DMS 273 (cell line): Measurements from ENCODE around the gene LRRC14B.

ENCODE experiments used
- DNase-seq: peaks from one replicate; lab custom pipeline; 2025; ENCODE audit not compliant: unreplicated experiment; lab: John Stamatoyannopoulos, UW

Gene LRRC14B

GRCh38 chr5:173392-174290 lies 17.7 kb upstream of the LRRC14B start:
- no peak for DNase-seq

- DNase-seq: no peak
Measured at GRCh38 chr5:174291-174600, 17.0 kb upstream of the LRRC14B start.

- DNase-seq: no peak
Measured at GRCh38 chr5:174876-175465, 16.3 kb upstream of the LRRC14B start.

DNA sequence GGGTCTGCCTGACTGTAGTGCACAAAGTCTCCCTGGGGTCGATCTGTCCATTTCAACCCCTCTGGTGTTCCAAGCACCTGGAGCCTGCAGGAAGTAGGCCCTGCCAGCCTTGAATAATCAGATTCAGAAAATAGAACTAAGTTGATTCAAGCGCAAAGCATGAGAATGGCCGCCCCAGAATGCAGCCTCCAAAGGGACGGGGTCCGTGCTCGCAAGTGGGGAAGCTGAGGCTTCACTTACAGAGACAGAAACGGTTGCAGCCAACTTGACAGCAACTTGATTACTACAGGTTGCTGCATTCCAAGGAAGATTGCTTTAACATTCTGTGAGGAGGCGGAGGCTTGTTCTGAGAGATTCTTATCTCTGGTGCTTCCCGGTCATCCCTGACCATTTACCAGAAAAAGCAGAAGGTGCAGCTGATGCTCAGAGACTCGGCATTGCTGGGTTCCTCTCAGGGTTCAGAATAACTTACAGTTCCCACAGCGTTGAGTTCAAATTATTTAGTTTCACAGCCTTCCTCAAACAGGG lies 14.9 kb upstream of the LRRC14B start:
- no peak for DNase-seq

- DNase-seq: no peak
Measured at GRCh38 chr5:178110-178509, 13.2 kb upstream of the LRRC14B start.

GRCh38 chr5:179401-179800 lies 11.9 kb upstream of the LRRC14B start:
- no peak for DNase-seq

- DNase-seq: no peak
Measured at GRCh38 chr5:180286-180918, 10.9 kb upstream of the LRRC14B start.

DNA sequence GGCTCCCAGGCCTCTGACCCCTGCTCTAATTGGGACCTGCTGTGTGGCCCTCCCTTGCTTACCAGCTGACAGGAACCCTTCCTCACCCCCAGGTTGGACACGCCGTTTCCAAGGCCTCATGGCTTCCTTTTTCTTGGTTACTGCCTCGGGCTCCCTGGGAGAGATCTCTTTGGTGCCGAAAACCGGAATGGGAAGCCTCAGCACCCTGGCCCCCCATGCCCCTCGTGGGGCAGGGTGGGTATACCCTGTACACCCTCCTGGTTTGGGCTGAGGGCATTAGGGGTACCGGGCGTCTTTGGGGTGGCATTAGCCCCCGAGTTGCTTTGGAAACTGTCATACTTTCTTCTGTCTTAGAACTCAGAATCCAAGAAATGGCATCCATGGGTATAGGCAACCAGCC lies 10.1 kb upstream of the LRRC14B start:
- no peak for DNase-seq

- DNase-seq: no peak
Measured at GRCh38 chr5:181566-181965, 9.7 kb upstream of the LRRC14B start.

GRCh38 chr5:182126-182525 lies 9.2 kb upstream of the LRRC14B start:
- DNase-seq: no peak

DNA sequence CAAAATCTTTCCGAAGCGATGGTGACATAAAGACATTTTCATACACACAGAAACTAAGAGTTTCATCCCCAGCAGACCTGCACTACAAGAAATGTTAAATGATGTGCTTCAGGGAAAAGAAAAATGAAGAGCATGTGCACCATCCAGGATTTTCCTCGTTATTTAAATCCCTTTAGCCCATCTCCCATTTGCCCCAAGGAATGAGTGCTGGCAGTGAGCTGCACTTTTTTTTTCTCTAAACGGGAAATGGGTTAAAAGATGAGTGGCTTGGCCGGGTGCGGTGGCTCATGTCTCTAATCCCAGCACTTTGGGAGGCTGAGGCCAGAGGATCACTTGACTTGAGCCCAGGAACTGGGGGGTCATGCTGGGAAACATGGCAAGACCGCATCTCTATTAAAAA lies 6.8 kb upstream of the LRRC14B start:
- DNase-seq: no peak

DNA sequence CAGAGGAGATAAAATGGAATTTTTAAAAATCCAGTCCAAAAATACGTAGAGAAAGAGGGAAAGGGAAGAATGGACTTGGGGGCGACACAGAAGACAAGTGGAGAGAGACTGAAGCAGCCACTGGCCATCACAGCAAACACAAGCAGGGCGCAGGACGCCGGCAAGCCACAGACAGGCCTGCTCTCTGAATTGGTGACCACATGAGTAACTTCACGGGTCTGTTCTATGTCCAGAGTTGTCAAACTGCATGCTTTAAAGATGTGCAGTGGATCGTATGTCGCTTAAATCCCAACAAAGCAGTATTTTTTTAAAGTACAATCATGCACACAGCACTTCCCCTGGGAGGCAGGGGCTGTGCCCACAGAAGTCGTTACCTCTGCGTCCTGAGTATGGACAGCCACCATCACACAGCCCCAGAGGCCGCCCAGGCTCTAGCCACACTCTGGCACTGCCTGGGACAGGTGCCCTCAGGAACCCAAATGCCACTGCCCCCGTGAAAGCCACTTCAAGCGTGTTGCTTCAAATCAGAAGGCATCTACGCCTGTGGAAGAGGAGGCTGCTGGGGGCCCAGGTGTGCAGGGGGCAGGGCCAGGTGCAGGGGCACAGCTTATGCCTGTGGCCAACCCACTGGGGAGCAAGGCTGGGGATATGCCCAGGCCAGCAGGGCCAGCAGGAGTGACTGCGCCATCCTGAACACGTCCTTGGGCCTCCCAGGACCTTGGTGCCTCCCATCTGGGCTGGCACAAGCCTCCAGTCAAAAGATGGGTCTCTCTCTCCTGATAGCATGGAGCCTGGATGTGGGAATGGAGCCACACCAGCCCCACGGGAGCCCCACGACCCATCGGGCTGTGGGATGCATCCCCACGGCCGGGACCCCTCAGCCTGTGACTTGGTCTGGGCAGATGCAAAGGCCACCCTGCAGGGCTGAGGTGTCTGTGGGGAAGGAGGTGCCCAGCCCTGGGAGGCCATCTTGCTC lies 5.9 kb upstream of the LRRC14B start:
- DNase-seq: no peak

GRCh38 chr5:186091-187041 lies 4.9 kb upstream of the LRRC14B start:
- no peak for DNase-seq

- DNase-seq: no peak
Measured at GRCh38 chr5:187042-187431, 4.3 kb upstream of the LRRC14B start.

GRCh38 chr5:187617-188451 lies 3.5 kb upstream of the LRRC14B start:
- peak; percentile 26 for DNase-seq

- DNase-seq: peak; percentile 96
Measured at GRCh38 chr5:188488-189481, 2.5 kb upstream of the LRRC14B start.

- DNase-seq: no peak
Measured at GRCh38 chr5:189486-189885, 1.8 kb upstream of the LRRC14B start.

- DNase-seq: no peak
Measured at GRCh38 chr5:189976-190365, 1.3 kb upstream of the LRRC14B start.
